Measurements from ENCODE around the gene ZNF559. TPM values are rescaled to one million over a fixed set of nuclear protein-coding genes. Genes with fewer than 3 reads are reported as not detected.
"Not testable (repeated sequence)": the region's sequence is repeated elsewhere in the genome, so short reads cannot be mapped to it uniquely, and the experiment has no call there.

Gene ZNF559
- polyA plus RNA-seq (ENCODE audit: insufficient read length in 12 of 12): 10 to 100 TPM in 11 of 12 donors, not detected in 1; 22.1 to 42.9 (median 30.2) TPM
- long read RNA-seq, donor 1: 0 reads
- long read RNA-seq, donor 2, partial matches to known transcripts: 0 of 1 reads
- long read RNA-seq, donor 2, other reads (novel, unspliced or antisense): 0 of 1 reads
- long read RNA-seq, donor 3, partial matches to known transcripts: 0 of 2 reads
- long read RNA-seq, donor 3, other reads (novel, unspliced or antisense): 0 of 2 reads
- long read RNA-seq, donor 4, partial matches to known transcripts: 0 of 1 reads
- long read RNA-seq, donor 4, other reads (novel, unspliced or antisense): 0 of 1 reads
- long read RNA-seq, donor 5, partial matches to known transcripts: 10 of 10 reads
- long read RNA-seq, donor 5, other reads (novel, unspliced or antisense): 0 of 10 reads
- long read RNA-seq, donor 6: 0 reads
- long read RNA-seq, donor 7: 0 reads
- long read RNA-seq, donor 8, partial matches to known transcripts: 0 of 1 reads
- long read RNA-seq, donor 8, other reads (novel, unspliced or antisense): 0 of 1 reads
- long read RNA-seq, donor 9, full-length matches to known transcripts: 2 of 2 reads
- long read RNA-seq, donor 9, partial matches to known transcripts: 0 of 2 reads
- long read RNA-seq, donor 9, other reads (novel, unspliced or antisense): 0 of 2 reads
- long read RNA-seq, donor 10: 0 reads
- long read RNA-seq, donor 11: 0 reads

DNA sequence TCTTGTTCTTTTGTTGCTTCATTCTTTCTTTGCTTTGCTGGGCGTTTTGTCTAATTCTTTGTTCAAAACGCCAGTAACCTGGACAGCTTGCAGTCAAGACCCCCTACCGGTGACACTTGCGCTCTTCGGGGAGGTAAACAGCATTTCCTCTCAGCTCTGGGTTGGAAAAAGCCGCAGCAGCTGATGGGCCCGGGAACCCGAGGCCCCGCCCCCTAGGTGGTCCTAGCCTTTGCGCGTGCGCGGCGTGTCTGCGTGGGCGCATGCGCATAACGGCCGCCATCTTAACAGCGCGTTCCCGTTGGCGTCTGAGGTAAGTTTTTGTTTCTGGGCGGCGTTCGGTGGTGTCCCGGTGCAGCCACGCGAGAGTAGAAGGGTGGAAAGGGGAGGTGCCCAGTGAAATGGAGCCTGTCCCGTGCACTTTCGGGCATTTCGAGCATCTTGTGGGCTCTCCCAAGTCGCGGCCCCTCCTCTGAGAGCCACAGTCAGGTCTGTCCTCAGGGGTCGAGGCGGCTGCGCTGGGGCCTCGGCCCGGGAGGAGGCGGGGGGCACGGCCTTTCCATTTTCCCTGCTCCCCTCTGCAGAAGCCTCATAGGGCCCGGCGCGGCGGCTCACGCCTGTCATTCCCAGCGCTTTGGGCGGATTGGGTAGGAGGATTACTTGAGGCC lies at the start of gene ZNF559:
TSS of gene ZNF559 (plus strand) at position 261 of the 665 bp plus-strand sequence. CDS start 14,371 bp downstream, outside the sequence.
- peak; percentile 98 for DNase-seq

DNA sequence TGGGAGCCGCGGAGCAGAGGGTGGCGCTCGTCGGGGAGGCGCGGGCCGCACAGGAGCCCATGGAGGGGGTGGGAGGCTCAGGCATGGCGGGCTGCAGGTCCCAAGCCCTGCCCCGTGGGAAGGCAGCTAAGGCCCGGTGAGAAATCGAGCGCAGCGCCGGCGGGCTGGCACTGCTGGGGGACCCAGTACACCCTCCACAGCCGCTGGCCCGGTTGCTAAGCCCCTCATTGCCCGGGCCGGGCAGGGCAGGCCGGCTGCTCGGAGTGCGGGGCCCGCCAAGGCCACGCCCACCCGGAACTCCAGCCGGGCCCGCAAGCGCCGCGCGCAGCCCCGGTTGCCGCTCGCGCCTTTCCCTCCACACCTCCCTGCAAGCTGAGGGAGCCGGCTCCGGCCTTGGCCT lies 40.5 kb upstream of the ZNF559 start:
- DNase-seq: not testable (repeated sequence)

DNA sequence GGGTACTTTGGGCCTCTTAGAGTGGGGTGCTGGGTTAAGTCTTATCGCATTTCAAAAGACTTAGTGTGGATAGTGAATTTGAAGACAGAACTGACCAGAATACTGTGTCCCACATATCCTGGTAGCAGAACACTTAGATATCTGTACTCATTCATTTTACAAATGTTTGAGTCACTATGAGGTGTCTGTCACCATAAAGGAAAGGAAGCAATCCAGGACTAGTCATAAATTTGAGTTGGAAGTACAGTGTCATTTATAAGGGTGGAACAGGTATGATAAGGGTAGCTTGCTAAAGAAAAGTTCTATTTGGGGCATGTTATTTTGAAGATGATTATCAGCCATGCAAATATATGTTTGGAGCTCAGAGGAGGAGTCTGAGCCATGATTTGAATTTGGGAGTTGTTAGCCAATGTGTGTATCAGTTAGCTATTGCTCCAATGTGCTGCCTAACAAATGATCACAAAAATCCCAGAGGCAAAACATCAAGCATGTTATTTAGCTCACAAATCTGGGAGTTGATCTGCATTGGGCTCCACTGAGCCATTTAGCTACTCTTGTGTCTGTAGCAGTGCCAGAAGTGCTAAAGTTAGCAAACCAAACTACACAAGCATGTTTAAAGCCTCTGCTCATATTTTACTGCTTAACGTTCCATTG lies 34.6 kb upstream of the ZNF559 start:
- no peak for DNase-seq

DNA sequence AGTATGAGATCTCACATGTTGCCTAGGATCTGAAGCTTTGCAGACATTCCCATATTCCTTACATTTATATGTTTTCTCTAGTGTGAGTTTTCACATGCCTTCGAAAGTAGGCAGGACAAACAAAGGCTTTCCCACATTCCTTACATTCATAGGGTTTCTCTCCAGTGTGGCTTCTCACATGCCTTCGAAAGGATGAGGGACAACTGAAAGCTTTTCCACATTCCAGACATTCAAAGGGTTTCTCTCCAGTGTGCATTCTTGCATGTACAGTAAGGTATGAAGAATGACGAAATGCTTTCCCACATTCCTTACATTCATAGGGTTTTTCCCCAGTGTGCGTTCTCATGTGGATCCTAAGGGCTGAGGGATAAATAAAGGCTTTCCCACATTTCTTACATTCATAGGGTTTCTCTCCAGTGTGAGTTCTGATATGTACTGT lies 28.5 kb upstream of the ZNF559 start:
- DNase-seq: no peak

DNA sequence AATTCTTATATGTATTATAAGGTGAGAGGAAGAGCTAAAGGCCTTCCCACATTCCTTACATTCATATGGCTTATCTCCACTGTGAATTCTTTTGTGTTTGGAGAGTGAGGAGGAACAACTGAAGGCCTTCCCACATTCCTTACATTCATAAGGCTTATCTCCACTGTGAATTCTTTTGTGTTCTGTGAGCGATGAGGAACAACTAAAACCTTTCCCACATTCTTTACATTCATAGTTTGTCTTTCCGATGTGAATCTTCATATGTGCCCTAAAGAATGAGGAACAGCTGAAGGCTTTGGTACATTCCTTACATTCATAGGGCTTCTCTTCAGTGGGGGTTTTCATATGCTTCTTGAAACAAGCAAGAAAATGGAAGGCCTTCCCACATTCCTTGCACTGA lies 27.6 kb upstream of the ZNF559 start:
- DNase-seq: no peak

DNA sequence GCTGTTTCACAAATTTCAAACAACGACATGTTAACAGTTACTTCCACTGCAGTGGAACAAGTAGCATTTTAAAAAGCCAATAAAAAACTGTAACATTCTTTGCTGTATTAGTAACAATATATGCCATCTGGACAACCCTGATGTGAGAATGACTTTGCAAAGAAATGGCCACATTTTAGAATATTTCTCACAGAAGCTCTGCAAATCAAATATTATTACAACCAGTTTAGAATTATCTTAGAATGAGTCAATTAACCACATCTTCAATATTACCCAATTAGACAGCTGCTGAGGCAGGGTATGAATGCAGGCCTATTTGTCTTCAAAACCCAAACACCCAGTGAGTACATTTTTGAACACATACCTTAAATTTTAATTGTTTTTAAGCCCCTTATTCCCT lies 17.5 kb upstream of the ZNF559 start:
- DNase-seq: no peak

DNA sequence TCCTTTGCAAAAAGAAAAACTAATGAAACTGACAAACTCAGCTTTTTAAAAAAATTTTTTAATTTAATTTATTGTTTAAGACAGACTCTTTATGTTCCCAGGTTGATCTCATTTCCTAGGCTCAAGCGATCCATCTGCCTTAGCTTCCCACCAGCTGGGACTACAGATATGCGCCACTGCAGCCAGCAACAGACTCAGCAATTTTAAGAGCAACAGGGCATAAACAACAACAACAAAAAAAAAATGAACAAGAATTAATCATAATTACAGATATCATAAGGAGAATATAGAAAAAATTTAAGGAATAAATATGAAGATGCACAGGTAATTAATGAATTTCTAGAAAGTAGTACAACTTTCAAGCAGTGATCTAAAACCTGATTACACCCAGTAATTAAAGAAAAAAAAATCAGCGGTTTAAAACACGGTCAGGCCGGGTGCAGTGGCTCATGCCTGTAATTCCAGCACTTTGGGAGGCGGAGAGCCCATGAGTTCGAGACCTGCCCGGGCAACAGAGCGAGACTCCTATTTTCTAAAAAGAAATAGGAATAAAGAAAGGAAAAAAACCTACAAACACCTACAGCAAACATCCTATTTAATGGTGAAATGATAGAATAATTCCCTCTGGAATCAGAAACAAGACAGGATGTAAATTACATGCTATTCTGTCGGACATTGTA lies 15.7 kb upstream of the ZNF559 start:
- no peak for DNase-seq

DNA sequence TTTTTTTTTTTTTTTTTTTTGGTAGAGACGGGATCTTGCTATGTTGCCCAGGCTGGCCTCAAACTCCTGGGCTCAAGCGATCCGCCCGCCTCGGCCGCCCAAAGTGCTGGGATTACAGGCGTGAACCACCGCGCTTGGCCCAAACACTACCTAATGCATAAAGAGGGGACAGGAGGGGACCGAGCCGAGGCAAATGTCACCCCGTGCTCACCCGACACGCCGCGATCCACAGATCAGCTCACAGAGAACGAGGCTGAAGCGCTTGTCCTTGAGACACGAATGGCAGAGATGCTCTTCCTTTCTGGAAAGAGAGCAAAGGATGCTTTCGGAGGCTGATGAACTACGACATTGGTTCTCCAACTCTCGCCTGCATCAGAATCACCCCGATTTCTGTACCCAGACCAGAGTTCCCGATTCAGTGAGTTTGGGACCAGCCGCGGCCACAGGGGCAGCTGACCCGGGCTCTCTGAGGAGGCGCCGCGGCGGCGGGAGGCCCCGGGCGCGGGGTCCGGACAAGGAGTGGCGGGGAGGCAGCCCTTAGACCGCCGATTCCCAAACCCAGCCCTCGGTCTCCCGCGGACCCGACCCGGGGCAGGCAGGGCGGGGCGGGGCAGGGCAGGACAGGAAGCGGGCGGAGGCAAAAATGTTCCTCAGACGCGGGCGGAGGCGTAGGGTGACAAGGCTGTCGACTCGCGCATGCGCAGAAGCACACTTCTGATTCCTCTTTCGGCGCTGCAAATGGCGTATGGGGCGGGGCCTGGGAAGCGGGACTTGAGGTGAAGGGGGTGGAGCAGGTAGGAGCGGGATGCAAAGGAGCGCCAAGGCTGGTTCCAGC lies 14.6 kb upstream of the ZNF559 start, which contains the start of gene ZNF699:
TSS of gene ZNF699 (minus strand) at position 700 of the 835 bp plus-strand sequence. CDS start 4,719 bp downstream, outside the sequence.
- peak; percentile 98 for DNase-seq

DNA sequence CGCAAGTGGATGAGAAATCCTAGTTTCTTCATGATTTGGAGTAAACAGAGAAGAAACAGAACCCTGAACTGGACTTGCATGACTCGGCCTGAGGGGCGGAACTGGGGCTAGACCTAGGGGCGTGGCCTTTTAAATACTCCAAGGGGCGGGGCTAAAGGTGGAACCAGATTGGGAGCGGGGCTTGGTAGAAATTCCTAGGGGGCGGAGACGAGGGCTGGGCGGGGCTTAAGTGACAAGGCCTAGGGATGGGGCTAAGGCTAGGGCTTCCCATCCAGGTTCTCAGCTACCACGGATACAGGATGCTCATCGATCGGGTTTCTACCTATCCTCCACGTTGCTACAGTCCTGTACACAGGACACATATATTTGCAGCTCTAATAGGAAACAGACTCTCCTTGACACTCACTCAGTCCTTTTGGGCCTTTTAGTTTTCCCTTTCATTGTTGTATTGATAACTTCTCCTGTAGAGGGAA lies 14.0 kb upstream of the ZNF559 start:
- DNase-seq: no peak

DNA sequence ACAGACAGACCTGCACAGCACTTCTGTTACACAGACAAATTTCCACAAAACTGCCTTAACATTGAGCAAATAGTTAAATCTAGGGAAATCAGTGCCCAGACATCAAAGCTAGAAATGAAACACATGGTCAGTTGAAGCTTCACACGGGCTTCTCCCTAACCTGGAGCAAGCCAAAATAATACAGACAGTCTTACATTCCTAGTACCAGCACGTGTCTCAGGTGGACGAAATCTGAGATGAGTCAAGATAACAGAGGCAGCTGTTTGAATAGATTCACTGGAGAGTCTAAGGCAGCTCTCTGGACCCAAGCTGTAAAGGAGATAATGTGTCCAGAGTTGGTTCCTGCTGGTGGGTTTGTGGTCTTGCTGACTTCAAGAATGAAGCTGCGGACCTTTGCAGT lies 10.2 kb upstream of the ZNF559 start:
- no peak for DNase-seq

DNA sequence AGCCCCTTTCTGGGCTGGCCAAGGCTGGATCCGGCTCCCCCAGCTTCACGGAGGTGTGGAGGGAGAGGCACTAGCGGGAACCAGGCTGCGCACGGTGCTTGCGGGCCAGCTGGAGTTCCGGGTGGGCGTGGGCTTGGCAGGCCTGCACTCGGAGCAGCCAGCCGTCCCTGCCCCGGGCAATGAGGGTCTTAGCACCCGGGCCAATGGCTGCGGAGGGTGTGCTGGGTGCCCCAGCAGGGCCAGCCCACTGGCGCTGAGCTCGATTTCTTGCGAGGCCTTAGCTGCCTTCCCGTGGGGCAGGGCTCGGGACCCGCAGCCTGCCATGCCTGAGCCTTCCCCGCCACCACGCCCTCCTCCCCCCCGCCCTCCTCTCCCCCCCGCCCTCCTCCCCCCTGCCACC lies 2.6 kb upstream of the ZNF559 start:
- DNase-seq: no peak

DNA sequence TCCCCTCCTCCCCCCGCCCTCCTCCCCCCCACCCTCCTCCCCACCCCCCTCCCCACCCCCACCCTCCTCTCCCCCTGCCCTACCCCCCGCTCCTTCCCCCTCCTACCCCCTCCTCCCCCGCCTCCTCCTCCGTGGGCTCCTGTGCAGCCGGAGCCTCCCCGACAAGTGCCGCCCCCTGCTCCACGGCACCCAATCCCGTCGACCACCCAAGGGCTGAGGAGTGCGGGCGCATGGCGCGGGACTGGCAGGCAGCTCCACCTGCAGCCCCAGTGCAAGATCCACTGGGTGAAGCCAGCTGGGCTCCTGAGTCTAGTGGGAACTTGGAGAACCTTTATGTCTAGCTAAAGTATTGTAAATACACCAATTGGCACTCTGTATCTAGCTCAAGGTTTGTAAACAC lies 2.2 kb upstream of the ZNF559 start:
- not testable (repeated sequence) for DNase-seq

DNA sequence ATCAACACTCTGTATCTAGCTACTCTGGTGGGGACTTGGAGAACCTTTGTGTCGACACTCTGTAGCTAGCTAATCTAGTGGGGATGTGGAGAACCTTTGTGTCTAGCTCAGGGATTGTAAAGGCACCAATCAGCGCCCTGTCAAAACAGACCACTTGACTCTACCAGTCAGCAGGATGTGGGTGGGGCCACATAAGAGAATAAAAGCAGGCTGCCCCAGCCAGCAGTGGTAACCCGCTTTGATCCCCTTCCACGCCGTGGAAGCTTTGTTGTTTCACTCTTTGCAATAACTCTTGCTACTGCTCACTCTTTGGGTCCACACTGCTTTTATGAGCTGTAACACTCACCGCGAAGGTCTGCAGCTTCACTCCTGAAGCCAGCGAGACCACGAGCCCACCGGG lies 1.8 kb upstream of the ZNF559 start:
- not testable (repeated sequence) for DNase-seq

DNA sequence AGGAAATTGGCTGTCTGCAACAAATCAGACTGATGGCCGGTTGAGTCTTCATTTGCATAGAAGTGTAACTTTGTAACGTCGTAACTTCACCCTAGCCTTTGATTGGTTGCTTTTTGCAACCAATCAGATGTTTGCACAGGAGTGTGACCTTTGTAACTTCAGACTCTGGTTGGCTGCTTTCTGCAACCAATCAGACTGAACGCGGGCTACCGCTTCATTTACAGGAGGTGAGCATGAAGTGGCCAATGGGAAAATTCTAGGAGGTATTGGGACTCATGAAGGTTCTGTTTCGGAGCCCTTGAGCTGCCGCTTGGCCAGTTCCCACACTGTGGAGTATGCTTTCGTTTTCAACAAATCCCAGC lies 441 bp upstream of the ZNF559 start:
- no peak for DNase-seq

DNA sequence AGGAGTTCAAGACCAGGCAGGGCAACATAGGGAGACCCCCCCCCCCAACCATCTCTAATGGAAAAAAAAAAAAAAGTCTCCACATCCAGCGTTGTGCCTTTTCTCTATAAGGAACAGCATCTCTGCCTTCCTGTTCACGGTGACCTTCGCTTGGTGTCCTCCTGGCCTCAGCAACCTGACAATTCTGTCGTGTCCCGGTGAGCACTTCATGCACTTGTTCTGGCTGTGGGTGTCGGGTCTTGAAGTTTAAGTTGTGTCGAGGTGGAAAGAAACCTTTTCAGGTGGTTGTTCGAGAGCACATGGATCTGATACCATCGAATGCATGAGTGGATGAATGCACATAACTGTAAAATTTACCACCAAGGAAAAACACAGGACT lies 594 bp downstream of the ZNF559 start:
- no peak for DNase-seq

DNA sequence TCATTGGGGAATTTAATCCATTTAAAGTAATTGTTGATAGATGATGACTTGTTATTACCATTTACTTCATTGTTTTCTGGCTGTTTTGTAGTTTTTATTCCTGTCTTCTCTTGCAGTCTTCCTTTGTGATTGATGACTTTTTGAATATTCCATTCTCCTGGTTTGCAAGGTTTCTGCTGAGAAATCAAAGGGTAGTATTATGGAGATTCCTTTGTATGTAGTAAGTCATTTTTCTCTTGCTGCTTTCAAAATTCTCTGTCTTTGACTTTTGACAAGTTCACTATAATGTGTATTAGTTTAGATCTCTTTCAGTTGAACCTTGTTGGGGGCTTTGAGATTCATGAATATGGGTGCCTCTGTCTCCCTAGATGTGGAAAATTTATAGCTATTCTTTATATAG lies 6.0 kb downstream of the ZNF559 start:
- no peak for DNase-seq

DNA sequence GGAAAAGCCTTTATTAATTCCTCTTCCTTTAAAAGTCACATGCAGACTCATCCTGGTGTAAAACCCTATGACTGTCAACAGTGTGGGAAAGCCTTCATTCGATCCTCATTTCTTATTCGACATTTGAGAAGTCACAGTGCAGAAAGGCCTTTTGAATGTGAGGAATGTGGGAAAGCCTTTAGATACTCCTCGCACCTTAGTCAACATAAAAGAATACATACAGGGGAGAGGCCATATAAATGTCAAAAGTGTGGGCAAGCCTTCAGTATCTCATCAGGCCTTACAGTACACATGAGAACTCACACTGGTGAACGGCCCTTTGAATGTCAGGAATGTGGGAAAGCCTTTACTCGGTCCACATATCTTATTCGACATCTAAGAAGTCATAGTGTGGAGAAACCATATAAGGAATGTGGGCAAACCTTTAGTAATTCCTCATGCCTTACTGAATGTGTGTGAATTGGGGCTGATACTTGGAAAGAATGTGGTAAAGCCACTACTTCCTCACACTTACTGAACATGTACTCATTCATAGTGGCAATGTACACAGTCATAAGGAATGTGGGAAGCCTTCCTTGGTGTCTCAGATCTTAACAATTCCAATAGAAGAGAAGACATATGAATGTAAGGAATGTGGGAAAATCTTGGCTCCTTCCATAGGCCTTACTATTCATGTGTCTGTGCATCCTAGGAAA lies 18.8 kb downstream of the ZNF559 start:
- DNase-seq: no peak

DNA sequence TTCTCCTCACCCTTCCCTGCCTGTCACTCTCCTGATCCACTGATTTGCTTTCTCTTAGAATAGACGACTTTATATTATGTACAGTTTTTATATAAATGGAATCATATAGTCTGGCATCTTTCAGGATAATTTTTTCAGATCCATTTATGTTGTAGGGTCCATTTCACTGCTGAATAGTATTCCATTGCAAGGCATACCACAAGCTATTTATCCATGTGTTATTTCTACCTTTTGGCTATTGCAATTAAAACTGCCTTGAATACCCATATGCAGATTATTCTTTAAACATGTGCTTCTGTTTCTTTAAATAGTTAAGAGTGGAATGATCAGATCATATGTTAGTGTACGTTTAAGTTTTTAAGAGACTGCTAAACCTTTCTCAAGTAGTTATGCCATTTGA lies 21.0 kb downstream of the ZNF559 start:
- DNase-seq: no peak

DNA sequence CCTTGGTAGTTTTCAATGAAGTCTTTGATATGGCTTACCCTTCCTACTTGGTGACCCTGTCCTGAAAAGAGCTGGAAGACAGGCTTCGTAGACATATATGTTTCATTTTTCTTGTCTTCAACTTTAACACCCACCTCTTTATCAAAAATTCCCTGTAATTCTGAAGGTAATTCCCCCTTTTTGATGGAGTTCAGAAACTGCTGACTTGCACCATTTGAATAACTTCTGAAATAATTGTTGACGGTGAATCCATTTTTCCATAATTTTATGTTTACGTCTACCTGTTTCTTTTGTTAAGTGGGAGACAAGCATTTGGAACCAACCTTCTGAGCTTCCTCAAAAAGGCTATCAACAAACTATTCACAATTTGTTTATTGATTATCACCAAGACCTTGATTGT lies 24.3 kb downstream of the ZNF559 start:
- no peak for DNase-seq

DNA sequence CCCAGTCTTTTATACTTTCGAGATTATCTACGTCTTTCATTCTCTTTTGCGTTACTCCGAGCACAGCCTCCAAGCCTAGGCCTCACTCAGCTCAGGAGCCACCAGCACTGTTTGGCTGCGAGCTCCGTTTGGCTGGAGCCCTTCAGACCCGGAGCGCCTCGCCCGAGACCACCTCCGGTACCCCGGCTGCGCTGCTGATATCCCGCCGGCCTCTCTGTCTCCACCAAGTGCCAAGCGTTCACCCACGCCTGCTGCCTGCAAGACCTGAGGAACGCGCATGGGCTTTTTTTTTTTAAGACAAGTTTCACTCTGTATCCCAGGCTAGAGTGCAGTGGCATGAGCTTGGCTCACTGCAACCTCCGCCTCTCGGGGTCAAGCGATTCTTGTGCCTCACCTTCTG lies 24.7 kb downstream of the ZNF559 start:
- no peak for DNase-seq

All from muscle of arm (tissue), 14 donors.